HEK293 (cell line): ENCODE data around the gene NLE1.
"Not testable (repeated sequence)": the region's sequence is repeated elsewhere in the genome, so short reads cannot be mapped to it uniquely, and the experiment has no call there.

Source experiments
- CTCF ChIA-PET: fragments of 350-600 bp; formaldehyde crosslinking; extraction: SDS; loops from one replicate; lab custom pipeline; 2021; ENCODE audit warnings: antibody characterized with exemption; lab: Yijun Ruan, JAX
- POLR2A ChIA-PET: fragments of 300-600 bp; formaldehyde crosslinking; extraction: SDS; loops from one replicate; lab custom pipeline; 2020; ENCODE audit warnings: antibody characterized with exemption, inconsistent platforms; lab: Yijun Ruan, JAX
- H3K27ac ChIP-seq: fragments of 200-500 bp; sonication (Bioruptor generic); 2 replicates; pipeline ENCODE4 v1.5.1; 2014; ENCODE audit warnings: low read depth, low read length, control low read depth, inconsistent platforms; ENCODE audit errors: extremely low read depth
- H3K36me3 ChIP-seq, 2 experiments: fragments of 200-500 bp in 1 of 2; sonication (Bioruptor generic) in 1 of 2; 1 replicate in 1 of 2; 2 replicates in 1 of 2; pipeline ENCODE4 v1.5.1; 2014 to 2017; ENCODE audit warnings: inconsistent platforms in 2 of 2, low read length in 2 of 2; ENCODE audit not compliant: control insufficient read depth in 2 of 2, insufficient read depth in 1 of 2
- H3K4me1 ChIP-seq: fragments of 200-500 bp; sonication (Bioruptor generic); 2 replicates; pipeline ENCODE4 v1.5.1; 2014; ENCODE audit warnings: mild to moderate bottlenecking, low read length, inconsistent platforms; ENCODE audit not compliant: control insufficient read depth, insufficient read depth
- H3K4me3 ChIP-seq: 2 replicates; pipeline ENCODE4 v1.5.1; 2011; ENCODE audit warnings: low read depth, mild to moderate bottlenecking, control low read depth, low read length, moderate library complexity
- H3K9me3 ChIP-seq: fragments of 200-500 bp; sonication (Bioruptor generic); 2 replicates; pipeline ENCODE4 v1.5.1; 2014; ENCODE audit warnings: low read depth, low read length, inconsistent platforms; ENCODE audit not compliant: control insufficient read depth, insufficient read depth
- KLF9 ChIP-seq: fragments of 450-650 bp; formaldehyde crosslinking; IDR thresholded peaks from 2 replicates; pipeline ENCODE4 v1.5.1; 2016; ENCODE audit warnings: missing biosample characterization, missing genetic modification characterization, low read depth
- SP3 ChIP-seq: fragments of 450-650 bp; formaldehyde crosslinking; IDR thresholded peaks from 2 replicates; pipeline ENCODE4 v1.5.1; 2016; ENCODE audit warnings: missing biosample characterization, missing genetic modification characterization
- SP7 ChIP-seq: fragments of 450-650 bp; formaldehyde crosslinking; IDR thresholded peaks from 2 replicates; pipeline ENCODE4 v1.5.1; 2016; ENCODE audit warnings: missing biosample characterization, missing genetic modification characterization
- YY1 ChIP-seq: fragments of 450-650 bp; formaldehyde crosslinking; IDR thresholded peaks from 2 replicates; pipeline ENCODE4 v1.5.1; 2018; ENCODE audit warnings: missing biosample characterization, missing genetic modification characterization
- ZNF211 ChIP-seq: fragments of 450-650 bp; formaldehyde crosslinking; IDR thresholded peaks from 2 replicates; pipeline ENCODE4 v1.5.1; 2016; ENCODE audit warnings: low read depth, missing biosample characterization, missing genetic modification characterization
- ZNF23 ChIP-seq: fragments of 450-650 bp; formaldehyde crosslinking; IDR thresholded peaks from 2 replicates; pipeline ENCODE4 v1.5.1; 2016; ENCODE audit warnings: missing biosample characterization, missing genetic modification characterization, borderline replicate concordance
- ZNF248 ChIP-seq: fragments of 450-650 bp; formaldehyde crosslinking; IDR thresholded peaks from 2 replicates; pipeline ENCODE4 v1.5.1; 2017; ENCODE audit warnings: missing biosample characterization, missing genetic modification characterization
- ZNF266 ChIP-seq: fragments of 450-650 bp; formaldehyde crosslinking; IDR thresholded peaks from 2 replicates; pipeline ENCODE4 v1.5.1; 2016; ENCODE audit warnings: missing biosample characterization, missing genetic modification characterization, low read depth
- ZNF274 ChIP-seq, 2 experiments: fragments of 200-500 bp in 1 of 2; fragments of 450-650 bp in 1 of 2; sonication (Bioruptor generic) in 1 of 2; formaldehyde crosslinking in 1 of 2; IDR thresholded peaks; 2 replicates each; pipeline versions ENCODE4 v1.5.1 to v1.6.1; 2014 to 2016; ENCODE audit warnings: borderline replicate concordance in 1 of 2, inconsistent platforms in 1 of 2, low read length in 1 of 2, missing biosample characterization in 1 of 2, missing genetic modification characterization in 1 of 2
- ZNF324 ChIP-seq: fragments of 450-650 bp; formaldehyde crosslinking; IDR thresholded peaks from 2 replicates; pipeline ENCODE4 v1.5.1; 2016; ENCODE audit warnings: missing biosample characterization, missing genetic modification characterization
- ZNF423 ChIP-seq: fragments of 450-650 bp; formaldehyde crosslinking; IDR thresholded peaks from 2 replicates; pipeline ENCODE4 v1.5.1; 2016; ENCODE audit warnings: missing biosample characterization, missing genetic modification characterization
- ZNF530 ChIP-seq: fragments of 450-650 bp; formaldehyde crosslinking; IDR thresholded peaks from 2 replicates; pipeline ENCODE4 v1.5.1; 2016; ENCODE audit warnings: low read depth, missing biosample characterization, missing genetic modification characterization
- ZNF548 ChIP-seq: fragments of 450-650 bp; formaldehyde crosslinking; IDR thresholded peaks from 2 replicates; pipeline ENCODE4 v1.5.1; 2016; ENCODE audit warnings: missing biosample characterization, missing genetic modification characterization
- ZNF549 ChIP-seq: fragments of 450-650 bp; IDR thresholded peaks from 2 replicates; pipeline ENCODE4 v1.5.1; 2018; ENCODE audit warnings: missing biosample characterization, missing genetic modification characterization, mild to moderate bottlenecking, inconsistent platforms, moderate library complexity
- ZNF600 ChIP-seq: fragments of 450-650 bp; formaldehyde crosslinking; IDR thresholded peaks from 2 replicates; pipeline ENCODE4 v1.5.1; 2016; ENCODE audit warnings: missing biosample characterization, missing genetic modification characterization
- ZSCAN5A ChIP-seq: fragments of 450-650 bp; formaldehyde crosslinking; IDR thresholded peaks from 2 replicates; pipeline ENCODE4 v1.5.1; 2016; ENCODE audit warnings: missing biosample characterization, missing genetic modification characterization
- TF ChIP-seq, protein P1 (sequence below): fragments of 450-650 bp; formaldehyde crosslinking; IDR thresholded peaks from 2 replicates; pipeline ENCODE4 v1.5.1; 2016; ENCODE audit warnings: missing biosample characterization, missing genetic modification characterization

Gene NLE1

GRCh38 chr17:35154196-35155165, 12.4 kb upstream of the NLE1 start:
- TF ChIP-seq ZNF248 (tag by site-specific recombination): no peak
- TF ChIP-seq, protein P1, sequence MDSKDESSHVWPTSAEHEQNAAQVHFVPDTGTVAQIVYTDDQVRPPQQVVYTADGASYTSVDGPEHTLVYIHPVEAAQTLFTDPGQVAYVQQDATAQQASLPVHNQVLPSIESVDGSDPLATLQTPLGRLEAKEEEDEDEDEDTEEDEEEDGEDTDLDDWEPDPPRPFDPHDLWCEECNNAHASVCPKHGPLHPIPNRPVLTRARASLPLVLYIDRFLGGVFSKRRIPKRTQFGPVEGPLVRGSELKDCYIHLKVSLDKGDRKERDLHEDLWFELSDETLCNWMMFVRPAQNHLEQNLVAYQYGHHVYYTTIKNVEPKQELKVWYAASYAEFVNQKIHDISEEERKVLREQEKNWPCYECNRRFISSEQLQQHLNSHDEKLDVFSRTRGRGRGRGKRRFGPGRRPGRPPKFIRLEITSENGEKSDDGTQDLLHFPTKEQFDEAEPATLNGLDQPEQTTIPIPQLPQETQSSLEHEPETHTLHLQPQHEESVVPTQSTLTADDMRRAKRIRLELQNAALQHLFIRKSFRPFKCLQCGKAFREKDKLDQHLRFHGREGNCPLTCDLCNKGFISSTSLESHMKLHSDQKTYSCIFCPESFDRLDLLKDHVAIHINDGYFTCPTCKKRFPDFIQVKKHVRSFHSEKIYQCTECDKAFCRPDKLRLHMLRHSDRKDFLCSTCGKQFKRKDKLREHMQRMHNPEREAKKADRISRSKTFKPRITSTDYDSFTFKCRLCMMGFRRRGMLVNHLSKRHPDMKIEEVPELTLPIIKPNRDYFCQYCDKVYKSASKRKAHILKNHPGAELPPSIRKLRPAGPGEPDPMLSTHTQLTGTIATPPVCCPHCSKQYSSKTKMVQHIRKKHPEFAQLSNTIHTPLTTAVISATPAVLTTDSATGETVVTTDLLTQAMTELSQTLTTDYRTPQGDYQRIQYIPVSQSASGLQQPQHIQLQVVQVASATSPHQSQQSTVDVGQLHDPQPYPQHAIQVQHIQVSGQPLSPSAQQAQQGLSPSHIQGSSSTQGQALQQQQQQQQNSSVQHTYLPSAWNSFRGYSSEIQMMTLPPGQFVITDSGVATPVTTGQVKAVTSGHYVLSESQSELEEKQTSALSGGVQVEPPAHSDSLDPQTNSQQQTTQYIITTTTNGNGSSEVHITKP: no peak
- TF ChIP-seq ZNF600: no peak
- TF ChIP-seq SP7 (tag by site-specific recombination): no peak
- TF ChIP-seq SP3 (tag by site-specific recombination): no peak
- no peak for TF ChIP-seq ZNF23
- no peak for TF ChIP-seq ZNF266 (tag by site-specific recombination)
- TF ChIP-seq ZNF548: no peak
- TF ChIP-seq YY1 (tag by site-specific recombination): no peak
- TF ChIP-seq ZNF211: no peak
- H3K9me3 ChIP-seq: no peaks in the 10 kb centered on the region
- no peaks in the 10 kb centered on the region for H3K4me1 ChIP-seq
- no peaks in the 10 kb centered on the region for H3K36me3 ChIP-seq
- POLR2A ChIA-PET: no interaction called here
- no peak overlapping the region for H3K27ac ChIP-seq
- H3K4me3 ChIP-seq: no peak overlapping the region
- CTCF ChIA-PET: interaction anchor here (0.6 to 0.9 kb wide), 2 partner anchors 13 to 611 kb away, joined by 3 read pairs; partner anchors contain the start of gene NLE1

DNA sequence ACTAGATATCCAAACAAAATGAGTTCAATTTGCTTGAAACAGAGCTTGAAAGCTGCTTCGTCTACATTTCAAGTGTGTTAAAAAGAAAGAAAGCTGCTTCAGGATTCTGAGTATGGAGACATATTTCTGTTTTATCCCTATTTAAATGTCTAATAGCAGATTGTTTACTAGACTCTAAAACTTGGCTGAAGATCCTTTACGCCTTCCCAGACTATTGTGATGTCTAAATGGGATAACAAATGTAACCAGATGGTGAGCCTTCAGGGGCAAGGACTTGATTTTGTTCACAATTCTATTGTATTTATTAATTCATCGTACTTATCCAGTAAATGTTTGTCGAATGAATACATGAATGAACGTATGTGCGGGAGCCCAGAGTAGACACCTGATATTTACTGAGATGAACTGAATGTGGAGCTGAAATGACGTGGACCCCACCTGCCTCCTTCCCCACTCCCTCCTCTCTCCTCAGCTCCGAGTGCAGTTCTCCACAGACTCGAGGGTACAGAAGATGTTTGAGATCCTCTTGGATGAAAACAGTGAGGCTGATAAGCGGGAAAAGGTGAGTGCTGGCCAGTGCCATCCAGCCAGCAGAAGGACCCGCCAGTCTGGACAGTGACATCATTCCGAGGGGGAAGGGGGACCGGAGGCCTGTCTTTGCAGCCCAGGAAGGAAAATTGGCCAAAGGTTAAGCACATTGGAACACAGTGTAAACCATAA, 10.5 kb upstream of the NLE1 start:
- TF ChIP-seq ZNF324 (tag by site-specific recombination) (no peak), ZNF549 (tag by site-specific recombination) (no peak), ZNF600 (no peak), ZNF274 (IDR thresholded peaks at IDR 0.05; ENCODE audit: low read length) (no peak), ZNF274 (tag by site-specific recombination; IDR thresholded peaks at IDR 0.05; ENCODE audit: borderline replicate concordance) (no peak), ZSCAN5A (tag by site-specific recombination) (no peak), ZNF530 (tag by site-specific recombination) (no peak), KLF9 (tag by site-specific recombination) (no peak), ZNF423 (tag by site-specific recombination) (no peak)
- no peak overlapping the region for H3K27ac ChIP-seq
- POLR2A ChIA-PET: no interaction called here
- CTCF ChIA-PET: no interaction called here
- no peaks in the 10 kb centered on the region for H3K9me3 ChIP-seq
- no peaks in the 10 kb centered on the region for H3K4me1 ChIP-seq
- no peak overlapping the region for H3K4me3 ChIP-seq
- no peaks in the 10 kb centered on the region for H3K36me3 ChIP-seq

DNA sequence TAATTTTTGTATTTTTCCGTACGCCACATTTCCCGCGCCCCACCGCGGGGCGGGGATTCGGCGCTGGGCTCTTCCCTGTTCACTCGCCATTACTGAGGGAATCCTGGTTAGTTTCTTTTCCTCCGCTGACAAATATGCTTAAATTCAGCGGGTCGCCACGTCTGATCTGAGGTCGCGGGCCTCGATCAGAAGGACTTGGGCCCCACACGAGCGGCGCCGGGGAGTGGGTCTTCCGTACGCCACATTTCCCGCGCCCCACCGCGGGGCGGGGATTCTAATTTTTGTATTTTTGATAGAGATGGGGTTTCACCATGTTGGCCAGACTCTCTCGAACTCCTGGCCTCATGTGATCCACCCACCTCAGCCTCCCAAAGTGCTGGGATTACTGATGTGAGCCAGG, 9.0 kb upstream of the NLE1 start:
- H3K27ac ChIP-seq, POLR2A ChIA-PET, H3K9me3 ChIP-seq, H3K36me3 ChIP-seq, H3K4me3 ChIP-seq, H3K4me1 ChIP-seq: not testable (repeated sequence)
- CTCF ChIA-PET: interaction anchor here (0.6 kb wide), 2 partner anchors 386 to 824 kb away, joined by 3 to 9 read pairs; partner anchors contain the start of gene SLFN12L
